Measurements from ENCODE around the gene HAAO.
A peak's percentile ranks its signal among the peaks of the same experiment; 100 is the strongest.

Gene HAAO

DNA sequence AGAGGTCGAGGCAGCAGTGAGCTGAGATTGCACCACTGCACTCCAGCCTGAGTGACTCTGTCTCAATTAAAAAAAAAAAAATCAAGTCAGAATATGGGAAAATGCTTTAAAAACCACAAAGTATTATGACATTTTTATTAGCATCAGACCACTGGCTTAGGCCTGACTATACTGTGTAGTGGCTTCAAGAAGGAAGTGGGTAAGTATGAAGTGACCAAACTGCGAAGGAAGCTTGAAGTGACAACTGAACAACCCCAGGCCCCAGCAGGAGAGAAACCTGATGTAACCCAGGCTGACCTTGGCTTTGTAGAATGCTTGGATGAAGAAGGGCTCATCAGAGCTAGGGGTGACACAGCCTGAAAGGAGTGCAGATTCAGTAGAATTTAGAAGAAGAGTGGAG lies 21.4 kb upstream of the HAAO start:
- DNase-seq (ENCODE audit: low spot score), result no peak

DNA sequence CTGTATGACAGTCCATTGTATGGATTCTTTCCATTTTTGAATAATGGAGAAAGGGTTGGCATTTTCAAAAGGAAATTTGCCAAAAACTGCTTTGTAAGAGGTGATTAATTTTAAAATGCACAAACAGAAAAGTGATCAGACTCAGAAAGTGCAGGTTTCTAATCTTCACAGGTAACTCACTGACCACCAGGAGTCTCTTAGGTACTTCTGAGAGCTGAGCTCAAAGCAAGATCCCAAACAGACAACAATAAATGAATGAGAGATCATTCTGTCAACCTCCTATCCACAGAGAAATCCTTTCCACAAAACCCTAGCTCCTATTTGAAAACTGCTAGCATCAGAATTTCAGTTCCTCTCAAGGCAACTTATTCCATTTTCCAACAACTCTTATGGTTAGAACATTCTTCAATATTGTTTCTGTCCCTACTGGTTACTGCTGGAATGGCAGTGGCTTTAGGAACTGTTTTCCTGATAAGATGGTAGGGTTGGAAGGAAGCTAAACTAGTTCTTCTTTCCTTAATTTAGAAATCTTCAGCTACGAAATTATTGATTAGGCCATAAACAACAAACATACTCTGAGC lies 20.6 kb upstream of the HAAO start:
- peak; percentile 37 for DNase-seq (ENCODE audit: low spot score)

DNA sequence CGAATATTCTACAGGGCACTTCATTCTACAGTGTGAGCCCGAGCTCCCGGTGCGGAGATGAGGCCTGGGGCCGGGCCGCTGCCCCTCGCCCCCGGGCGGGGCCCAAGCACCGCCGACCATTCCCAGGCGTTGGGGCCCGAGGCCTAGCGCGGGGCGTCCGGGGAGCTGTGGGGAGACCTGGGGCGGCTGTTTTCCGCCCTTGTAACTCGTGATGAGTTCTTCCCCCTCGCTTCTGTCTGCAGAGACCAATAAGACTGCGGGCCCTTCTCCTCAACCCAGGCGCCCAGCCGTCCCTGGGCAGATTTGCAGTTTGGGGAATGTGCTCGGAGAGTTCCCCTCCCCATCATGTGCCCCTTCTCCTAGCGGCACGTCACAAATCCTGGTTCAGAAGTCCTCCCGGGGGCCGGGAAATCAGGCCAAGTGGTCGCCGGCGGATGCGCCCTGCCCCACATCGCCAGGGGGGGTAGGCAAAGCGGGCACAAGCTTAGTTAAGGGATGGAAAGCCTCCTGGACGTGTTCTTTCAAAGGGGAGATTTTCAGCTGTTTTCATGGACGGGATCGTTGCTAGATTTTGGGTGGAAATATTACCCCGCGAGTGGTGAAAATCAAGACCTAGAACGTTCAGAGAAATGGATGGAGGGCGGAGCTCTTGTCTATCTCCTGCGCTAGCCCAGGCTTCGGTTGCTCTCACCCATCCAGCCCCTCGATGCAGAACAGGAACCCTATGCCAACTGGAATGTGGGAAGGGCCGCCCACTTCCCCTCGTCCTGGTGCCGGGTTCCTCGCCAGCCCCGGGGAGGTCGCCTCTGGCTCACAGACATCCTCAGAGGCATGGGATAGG lies 18.8 kb upstream of the HAAO start:
- DNase-seq (ENCODE audit: low spot score), result peak; percentile 75

DNA sequence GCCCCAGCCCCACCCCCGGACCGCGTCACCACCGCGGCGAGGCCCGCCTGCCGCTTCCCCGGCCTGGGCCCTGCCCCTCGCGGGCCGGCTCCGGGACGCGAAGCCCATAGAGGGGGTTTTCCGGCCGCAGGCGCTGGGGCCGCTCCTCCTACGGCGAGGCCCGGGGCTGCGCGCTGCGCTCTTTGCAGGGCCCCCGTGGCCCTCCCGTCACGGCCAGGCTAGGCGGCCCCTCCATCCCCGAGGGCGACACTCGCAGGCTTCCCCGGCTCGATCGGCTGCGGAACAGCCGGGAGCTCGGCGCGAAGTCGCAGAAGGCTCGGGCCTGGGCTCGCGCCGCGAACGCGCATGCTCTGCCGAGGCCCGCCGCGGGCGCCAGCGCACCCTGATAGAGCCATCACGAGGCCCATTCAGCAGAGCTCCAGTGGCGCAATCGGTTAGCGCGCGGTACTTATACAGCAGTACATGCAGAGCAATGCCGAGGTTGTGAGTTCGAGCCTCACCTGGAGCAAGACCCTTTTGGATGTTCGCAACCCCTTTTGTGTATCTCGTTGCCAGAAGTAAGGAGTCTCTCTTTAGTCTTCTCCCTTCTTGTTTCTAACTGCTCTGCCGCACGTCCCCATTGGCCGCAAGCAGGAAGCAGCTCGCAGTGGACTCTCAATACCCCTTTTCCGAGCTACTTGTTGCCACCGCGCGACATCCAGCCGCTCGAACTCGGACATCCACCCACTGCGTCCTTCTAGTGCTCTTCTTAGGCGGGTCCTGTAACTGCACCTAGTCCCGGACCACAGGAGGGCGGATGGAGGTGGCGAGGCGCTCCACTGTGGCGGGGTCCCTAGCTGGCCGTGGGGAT lies 18.0 kb upstream of the HAAO start:
- DNase-seq (ENCODE audit: low spot score), result peak; percentile 96

DNA sequence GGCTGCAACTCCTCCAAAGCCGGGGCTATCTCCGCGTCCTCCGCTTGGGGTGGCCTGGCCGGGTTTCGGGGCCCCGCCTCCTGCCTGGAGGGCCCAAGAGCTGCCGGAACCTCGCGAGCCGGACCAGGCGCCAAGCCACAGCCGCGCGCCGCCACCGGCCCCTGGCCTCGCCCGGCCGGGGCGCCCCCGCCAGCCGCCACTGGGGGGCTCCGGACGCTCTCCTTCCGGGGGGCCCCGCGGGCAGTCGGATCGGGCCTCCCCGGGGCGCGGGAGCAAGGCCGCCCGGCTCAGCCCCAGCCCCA lies 17.4 kb upstream of the HAAO start:
- no peak for DNase-seq (ENCODE audit: low spot score)

DNA sequence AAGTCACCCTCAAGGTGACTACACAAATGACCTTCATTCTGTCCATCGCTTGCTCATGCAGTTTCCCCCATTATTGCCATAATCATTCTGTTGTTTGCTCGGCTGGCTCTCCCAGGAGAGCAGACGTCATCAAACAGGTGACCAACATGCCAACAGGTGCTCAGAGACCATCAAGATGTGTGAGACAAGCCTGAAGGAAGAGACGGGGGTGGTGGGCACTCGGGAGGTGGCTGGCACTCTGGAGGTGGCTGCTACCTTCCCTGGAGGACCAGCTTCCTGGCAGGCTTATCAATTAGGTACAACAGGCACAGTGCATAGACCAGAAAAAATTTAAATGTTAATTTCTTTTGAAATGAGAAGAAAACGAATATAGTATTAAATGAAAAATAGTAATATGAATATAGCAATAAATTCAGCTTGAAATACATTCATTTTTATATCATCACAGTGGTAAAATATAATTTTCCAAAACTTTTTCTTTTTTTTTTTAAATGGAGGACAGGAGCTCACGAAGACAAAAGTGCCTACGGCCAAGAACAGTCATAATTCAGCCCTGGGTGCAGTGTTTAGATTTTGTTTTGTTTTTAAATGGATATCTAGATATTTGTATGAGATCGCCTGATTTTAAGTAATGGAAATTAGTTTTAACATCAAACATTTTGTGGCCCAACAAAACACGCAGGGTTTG lies 16.9 kb upstream of the HAAO start:
- no peak for DNase-seq (ENCODE audit: low spot score)

DNA sequence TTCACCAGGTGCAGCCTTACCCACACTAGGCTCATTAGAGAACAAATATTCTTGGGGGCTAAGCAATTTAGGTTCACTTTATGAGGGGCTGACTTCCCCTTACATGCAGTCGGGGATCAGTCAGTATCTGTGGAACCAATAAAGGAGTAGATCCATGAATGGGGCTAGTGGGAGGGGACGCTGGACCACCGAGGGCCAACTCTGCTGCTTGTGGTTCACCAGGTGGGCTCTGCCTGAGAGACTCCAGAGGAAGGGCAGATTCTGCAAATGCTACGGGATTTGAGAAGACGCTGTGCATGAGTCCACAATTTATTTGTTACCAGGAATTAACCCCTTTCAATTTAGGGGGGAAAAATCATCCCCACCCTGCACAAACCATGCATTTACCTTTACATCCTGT lies 15.9 kb upstream of the HAAO start:
- DNase-seq (ENCODE audit: low spot score), result no peak

DNA sequence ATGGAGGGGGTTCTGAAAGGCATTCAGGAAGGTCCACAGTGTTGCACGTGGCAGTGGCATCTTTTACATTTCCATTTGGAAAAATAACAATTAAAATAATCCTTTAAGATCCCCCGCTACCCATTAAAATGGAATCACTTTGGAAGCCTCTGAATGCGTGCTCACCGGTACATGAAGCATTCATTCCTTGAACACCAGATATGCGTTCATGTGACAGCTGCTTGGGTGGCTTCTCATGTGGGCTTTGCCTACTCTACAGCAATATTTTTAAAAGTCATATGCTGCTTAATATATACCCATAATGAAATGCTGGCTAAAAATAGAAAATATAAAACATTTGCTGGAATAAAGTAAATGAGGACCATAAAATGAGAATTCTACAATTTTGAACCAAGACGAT lies 14.4 kb upstream of the HAAO start:
- DNase-seq (ENCODE audit: low spot score), result no peak

DNA sequence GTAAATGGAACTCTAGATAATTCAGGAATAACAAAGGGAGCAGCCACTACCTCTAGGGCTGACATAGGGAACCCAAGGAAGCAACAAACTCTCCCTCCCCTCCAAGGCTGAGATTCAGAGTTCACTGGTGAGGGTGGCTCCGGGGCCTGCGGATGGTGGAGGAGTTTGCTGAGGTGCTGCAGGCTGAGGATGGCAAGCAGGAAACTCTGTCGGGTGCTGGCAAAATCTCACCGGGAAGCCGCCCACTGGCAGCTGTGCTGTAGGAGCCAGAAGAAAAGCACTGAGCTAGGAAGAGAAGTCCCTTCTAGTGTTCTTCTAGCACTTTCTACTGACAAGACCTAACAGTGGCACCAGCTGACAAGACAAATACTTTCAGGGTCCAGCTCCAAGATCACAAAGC lies 12.5 kb upstream of the HAAO start:
- DNase-seq (ENCODE audit: low spot score), result no peak

DNA sequence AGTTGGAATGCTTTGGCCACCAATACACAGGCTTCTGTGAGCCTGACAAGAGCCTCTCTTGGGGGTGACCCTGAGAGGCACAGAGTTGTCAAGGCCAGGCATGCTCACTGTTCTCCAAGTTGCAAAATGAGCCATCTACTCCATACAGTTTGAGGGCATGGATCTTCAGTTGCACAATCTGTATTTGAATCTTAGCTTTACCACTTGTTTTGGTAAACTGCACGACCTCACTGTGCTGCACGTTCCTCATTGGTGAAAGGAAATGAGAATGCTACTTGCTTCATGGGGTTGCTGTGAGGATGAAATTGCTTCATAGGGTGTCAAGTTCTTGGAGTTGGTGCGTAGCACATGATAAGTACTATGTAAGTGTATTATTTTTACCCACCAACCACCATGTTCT lies 12.0 kb upstream of the HAAO start:
- DNase-seq (ENCODE audit: low spot score), result no peak

DNA sequence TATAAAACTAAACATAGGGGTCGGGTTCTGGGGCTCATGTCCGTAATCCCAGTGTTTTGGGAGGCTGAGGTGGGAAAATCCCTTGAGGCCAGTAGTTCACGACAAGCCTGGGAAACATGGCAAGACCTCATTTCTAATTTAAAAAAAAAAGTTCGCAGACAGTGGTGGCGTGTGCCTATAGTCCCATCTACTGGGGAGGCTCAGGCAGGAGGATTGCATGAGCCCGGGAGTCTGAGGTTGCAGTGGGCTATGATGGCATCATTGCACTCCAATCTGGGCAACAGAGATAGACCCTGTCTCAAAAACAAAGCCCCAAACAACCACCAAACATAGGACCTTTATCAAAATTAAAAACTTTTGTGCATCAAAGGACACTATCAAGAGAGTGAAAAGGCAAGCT lies 9.8 kb upstream of the HAAO start:
- DNase-seq (ENCODE audit: low spot score), result no peak

DNA sequence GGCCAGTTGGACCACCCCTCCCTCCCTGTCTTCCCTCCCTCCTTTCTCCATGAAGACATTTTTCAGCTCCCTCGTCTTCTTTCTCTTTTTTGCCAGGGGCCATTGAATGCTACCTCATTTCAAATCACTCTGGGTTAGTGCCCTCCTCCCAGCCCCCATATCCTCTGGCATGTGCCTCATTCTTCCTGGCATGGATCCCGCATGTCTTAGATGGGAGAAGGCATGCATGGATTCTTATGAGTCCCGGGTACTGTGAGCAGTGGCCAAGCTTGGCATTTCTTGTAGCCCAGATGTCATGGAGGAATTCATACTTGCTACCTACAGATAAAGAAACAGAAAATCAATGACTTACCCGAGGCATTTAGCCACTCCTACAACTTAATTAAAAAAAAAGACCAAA lies 9.0 kb upstream of the HAAO start:
- DNase-seq (ENCODE audit: low spot score), result no peak

DNA sequence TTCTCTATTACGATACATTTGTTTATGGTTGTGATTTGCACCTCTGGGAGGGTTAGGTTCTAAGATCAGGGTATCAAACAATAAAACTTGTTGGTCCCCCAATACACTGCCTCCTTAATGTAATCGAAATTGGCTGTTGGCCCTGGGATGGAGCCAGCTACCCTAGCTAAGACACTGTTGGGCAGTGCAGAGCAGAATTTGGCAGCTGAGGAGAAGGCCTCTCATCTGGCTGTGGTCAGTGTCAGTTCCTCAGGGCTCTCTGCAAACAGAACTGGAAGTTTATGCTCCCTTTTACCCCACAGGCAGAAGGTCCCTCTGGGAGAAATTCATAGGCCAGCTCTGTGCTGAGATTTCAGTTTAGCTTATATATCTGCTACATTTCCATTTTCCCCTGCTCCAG lies 8.6 kb upstream of the HAAO start:
- DNase-seq (ENCODE audit: low spot score), result no peak

DNA sequence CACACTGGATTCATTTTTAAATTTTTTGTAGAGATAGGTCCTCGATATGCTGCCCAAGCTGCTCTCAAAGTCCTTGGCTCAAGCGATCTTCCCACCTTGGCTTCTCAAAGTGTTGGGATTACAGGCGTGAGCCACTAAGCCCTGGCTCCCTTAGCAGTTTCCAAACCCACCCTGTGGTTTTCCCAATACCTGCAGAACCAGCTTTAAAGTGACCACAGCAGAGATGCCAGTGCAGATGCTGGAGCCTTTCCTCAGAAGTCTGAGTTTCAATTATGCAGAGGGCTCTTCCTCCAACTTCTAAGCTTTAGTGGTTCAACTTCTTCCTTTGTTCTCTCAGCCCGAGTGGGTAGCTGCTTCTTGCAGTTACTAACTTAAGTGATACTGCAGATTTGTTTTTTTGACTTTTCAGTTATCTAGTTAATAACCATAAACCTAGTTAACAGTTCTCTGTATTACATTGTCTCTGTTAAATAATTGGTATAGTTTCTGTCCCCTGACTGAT lies 8.1 kb upstream of the HAAO start:
- no peak for DNase-seq (ENCODE audit: low spot score)

DNA sequence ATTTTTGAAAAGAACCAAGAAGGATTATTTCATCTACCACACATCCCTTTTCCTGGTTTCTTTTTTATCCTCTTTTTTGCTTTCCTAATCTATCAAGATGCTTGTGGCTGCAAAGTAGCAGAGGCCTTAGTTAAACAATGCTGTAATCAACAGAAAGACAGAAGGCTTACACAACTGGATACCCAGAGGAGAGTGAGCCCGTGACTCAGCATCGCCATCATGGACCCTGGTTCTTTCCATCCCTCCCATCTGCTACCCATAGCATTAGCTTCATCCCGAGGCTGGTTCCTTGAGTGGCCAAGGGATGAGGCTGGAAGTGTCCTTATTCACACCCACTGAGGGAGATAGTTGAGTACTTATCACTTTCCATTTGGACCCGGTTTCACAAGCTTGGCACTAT lies 7.5 kb upstream of the HAAO start:
- DNase-seq (ENCODE audit: low spot score), result no peak

DNA sequence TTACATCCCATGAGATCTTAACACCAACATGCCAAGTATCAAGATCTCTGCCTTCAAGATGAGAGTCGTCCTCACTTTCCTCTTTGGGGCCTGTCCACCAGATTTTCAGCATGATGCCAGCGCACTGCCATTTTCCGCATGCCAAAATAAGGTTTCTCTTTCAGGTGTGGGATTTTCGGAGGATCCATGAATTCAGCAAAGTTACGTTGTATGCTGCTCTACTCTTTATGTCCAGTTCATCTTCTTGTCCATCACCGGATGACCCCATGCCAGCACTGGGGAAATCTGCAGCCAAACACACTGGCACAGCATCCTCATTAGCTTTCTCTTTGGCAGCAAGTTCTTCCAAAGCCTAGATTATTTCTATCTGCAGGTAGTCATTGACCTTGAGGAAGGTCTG lies 4.9 kb upstream of the HAAO start:
- DNase-seq (ENCODE audit: low spot score), result no peak

DNA sequence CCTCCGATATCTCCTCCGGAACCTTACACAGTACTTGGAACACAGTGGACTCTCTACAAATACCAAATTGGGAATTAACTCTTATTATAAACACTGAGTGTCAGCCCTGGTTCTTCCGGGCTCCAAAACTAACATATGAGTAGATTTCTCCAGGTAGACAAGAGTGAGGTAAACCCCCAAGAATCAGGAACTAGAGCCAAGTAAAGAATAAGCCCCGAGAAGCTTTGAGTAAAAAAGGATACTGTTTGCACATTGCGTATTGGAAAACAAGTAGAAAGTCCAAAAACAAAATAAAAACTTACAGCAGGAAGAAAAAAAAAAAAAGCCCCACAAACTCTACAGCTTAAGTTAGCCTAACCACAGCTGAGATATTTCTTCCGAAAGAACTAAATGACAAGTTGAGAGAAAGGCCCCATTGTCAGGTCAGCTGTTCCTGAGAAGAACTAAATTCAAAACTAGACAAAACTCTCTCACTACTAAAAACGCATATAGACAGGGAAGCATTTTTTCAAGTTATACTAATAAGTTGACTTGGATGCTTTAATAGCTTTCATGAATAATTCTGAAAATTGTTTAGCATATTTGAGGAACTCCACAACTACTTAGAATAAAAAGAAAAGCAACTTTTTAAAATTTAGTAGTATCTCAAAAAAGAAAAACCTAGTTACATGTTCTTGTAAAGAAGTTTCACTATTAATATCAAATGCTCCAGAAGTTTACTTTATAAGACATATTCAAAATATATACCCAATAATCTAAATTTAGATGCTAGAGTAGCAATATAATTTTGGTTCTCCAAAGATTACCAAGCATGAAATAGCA lies 4.3 kb upstream of the HAAO start:
- DNase-seq (ENCODE audit: low spot score), result no peak

DNA sequence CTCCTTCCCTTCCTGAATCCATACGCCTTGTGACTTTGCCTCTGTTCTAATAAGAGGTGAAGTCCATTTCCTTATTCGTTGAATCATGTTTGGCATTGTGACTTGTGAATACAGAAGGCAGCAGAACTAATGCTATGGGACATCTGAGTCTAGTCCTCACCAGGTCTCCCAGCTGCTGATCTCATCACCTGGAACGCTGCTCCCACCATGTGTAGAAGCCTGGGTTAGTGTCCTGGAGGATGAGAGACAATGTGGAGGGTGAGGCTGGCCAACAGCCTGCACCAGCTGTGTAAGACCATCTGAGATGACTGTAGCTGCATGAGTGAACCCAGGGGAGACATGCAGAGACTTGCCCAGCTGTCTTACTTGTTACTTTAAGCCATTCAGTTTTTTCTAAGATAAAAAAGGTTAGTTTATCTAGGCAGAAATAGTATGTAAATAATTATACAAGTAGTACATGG lies 3.5 kb upstream of the HAAO start:
- DNase-seq (ENCODE audit: low spot score), result no peak

DNA sequence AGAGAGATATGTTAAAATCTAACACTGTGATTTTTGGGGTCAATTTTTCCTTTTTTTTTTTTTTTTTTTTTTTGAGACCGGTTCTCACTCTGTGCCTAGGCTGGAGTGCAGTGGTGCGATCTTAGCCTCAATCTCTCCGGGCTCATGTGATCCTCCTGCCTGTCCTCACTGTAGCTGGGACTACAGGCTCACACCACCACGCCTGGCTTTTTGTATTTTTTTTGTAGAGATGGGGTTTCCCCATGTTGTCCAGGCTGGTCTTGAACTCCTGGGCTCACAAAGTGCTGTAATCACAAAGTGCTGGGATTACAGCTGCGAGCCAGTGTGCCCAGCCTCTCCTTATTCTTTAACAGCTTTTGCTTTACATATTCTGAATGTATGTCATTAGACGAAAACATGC lies 2.9 kb upstream of the HAAO start:
- DNase-seq (ENCODE audit: low spot score), result no peak

DNA sequence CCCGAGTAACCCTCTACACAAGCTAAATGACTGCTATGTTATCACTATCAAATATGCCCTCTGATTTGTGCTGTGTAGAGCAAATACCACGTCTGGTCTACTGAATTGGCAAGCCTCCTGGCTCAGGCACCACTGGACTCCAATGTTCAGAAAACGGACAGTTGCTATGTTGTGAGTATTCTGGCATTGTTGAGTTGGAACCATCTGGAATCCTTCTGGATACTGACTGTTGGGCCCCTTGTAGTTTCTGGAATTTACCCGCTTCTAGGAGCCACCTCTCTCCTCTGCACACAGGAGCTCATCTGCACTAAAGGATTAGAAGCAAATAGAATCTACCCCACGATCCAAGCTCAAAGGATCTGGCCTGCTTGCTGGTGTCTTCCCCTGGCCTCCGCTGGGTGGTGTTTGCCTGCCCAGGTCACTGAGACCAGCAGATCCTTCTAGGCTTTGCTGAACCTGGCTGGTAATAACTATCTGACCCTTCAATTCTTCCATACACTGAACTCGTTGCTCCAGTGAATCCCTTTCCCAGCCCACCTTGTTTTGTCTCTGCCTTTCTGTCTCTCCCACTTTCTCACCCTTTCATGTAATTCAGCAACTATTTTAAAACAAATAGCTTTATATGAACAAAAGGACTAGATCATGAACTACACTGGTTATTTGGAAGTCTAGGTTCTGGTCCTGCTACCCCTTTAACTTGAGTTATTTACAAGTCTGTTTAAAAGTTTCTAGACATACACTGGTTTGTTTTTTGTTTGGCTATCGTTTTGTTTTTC lies 2.1 kb upstream of the HAAO start:
- DNase-seq (ENCODE audit: low spot score), result no peak
